ENCODE results near the gene ZNF473. TPM values are rescaled to one million over a fixed set of nuclear protein-coding genes. Genes with fewer than 3 reads are reported as not detected.

The ZNF473 gene
- total RNA-seq, 1 experiment from 2014 or later = 10.0 TPM

- Mint-ChIP-seq H3K9me3 (no peaks in the 10 kb centered on the region), H3K4me3 (no peak overlapping the region)
- TF ChIP-seq E2F4 (CRISPR knock-in tag; IDR thresholded peaks at IDR 0.05; ENCODE audit: borderline replicate concordance, low read depth) = no peak
- TF ChIP-seq TCF7 (CRISPR knock-in tag; IDR thresholded peaks at IDR 0.05; ENCODE audit: low read depth) = no peak
- TF ChIP-seq AR (CRISPR knock-in tag; IDR thresholded peaks at IDR 0.05) = no peak
- no peak for TF ChIP-seq ZNF232 (CRISPR knock-in tag; IDR thresholded peaks at IDR 0.05)
- TF ChIP-seq GABPB1 (CRISPR knock-in tag; IDR thresholded peaks at IDR 0.05) = no peak
- TF ChIP-seq NR2C2 (CRISPR knock-in tag; IDR thresholded peaks at IDR 0.05) = no peak
- TF ChIP-seq, protein P1, sequence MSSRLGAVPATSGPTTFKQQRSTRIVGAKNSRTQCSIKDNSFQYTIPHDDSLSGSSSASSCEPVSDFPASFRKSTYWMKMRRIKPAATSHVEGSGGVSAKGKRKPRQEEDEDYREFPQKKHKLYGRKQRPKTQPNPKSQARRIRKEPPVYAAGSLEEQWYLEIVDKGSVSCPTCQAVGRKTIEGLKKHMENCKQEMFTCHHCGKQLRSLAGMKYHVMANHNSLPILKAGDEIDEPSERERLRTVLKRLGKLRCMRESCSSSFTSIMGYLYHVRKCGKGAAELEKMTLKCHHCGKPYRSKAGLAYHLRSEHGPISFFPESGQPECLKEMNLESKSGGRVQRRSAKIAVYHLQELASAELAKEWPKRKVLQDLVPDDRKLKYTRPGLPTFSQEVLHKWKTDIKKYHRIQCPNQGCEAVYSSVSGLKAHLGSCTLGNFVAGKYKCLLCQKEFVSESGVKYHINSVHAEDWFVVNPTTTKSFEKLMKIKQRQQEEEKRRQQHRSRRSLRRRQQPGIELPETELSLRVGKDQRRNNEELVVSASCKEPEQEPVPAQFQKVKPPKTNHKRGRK (CRISPR knock-in tag; IDR thresholded peaks at IDR 0.05; ENCODE audit: borderline replicate concordance) = no peak
- TF ChIP-seq, protein P2, sequence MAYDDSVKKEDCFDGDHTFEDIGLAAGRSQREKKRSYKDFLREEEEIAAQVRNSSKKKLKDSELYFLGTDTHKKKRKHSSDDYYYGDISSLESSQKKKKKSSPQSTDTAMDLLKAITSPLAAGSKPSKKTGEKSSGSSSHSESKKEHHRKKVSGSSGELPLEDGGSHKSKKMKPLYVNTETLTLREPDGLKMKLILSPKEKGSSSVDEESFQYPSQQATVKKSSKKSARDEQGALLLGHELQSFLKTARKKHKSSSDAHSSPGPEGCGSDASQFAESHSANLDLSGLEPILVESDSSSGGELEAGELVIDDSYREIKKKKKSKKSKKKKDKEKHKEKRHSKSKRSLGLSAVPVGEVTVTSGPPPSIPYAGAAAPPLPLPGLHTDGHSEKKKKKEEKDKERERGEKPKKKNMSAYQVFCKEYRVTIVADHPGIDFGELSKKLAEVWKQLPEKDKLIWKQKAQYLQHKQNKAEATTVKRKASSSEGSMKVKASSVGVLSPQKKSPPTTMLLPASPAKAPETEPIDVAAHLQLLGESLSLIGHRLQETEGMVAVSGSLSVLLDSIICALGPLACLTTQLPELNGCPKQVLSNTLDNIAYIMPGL (CRISPR knock-in tag; IDR thresholded peaks at IDR 0.05) = no peak
- TF ChIP-seq NFE2L1 (CRISPR knock-in tag; IDR thresholded peaks at IDR 0.05) = no peak
- TF ChIP-seq FOXK1 (CRISPR knock-in tag; IDR thresholded peaks at IDR 0.05) = no peak
- TF ChIP-seq, protein P3, sequence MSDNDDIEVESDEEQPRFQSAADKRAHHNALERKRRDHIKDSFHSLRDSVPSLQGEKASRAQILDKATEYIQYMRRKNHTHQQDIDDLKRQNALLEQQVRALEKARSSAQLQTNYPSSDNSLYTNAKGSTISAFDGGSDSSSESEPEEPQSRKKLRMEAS (CRISPR knock-in tag; IDR thresholded peaks at IDR 0.05) = no peak
- TF ChIP-seq CBFB (CRISPR knock-in tag; IDR thresholded peaks at IDR 0.05; ENCODE audit: low read depth) = no peak
- no peak for TF ChIP-seq SOX15 (CRISPR knock-in tag; IDR thresholded peaks at IDR 0.05)
- no peak for TF ChIP-seq ZNF532 (CRISPR knock-in tag; IDR thresholded peaks at IDR 0.05; ENCODE audit: borderline replicate concordance)
- TF ChIP-seq RORB (CRISPR knock-in tag; IDR thresholded peaks at IDR 0.05) = no peak
- no peak for TF ChIP-seq FOXJ3 (CRISPR knock-in tag; IDR thresholded peaks at IDR 0.05; ENCODE audit: borderline replicate concordance)
- no peak for TF ChIP-seq ETV6 (CRISPR knock-in tag; IDR thresholded peaks at IDR 0.05)
Observed at GRCh38 chr19:50000841-50001557, 24.8 kb upstream of the ZNF473 start.

More at GRCh38 chr19:50000841-50001557, 24.8 kb upstream of the ZNF473 start:
- DNase-seq (ENCODE audit: low spot score) (no peak), ATAC-seq (no peak)
- Mint-ChIP-seq H3K36me3 (peaks cover 11% of the 10 kb centered on the region), H3K27me3 (ENCODE audit: low read depth) (no peaks in the 10 kb centered on the region), H3K27ac (no peak overlapping the region), H3K4me1 (no peaks in the 10 kb centered on the region; the same call in 1 of the 2 replicates)
- POLR2A ChIA-PET = no interaction called here
- CTCF ChIA-PET = interaction anchor here (2.5 kb wide), 1 partner anchor 8 kb away, joined by 8 read pairs; no protein-coding TSS in a partner anchor

All from WTC11 (cell line).